Neutrophil (primary cell): ENCODE results near the gene EMILIN2.

Experiments used
- H3K27ac ChIP-seq: fragments of 200-600 bp; sonication (generic); 2 replicates; pipeline ENCODE4 v1.5.1; 2016; ENCODE audit warnings: mild to moderate bottlenecking, moderate library complexity
- H3K27me3 ChIP-seq: fragments of 200-600 bp; sonication (generic); 2 replicates; pipeline ENCODE4 v1.6.0; 2016; ENCODE audit warnings: mild to moderate bottlenecking
- H3K36me3 ChIP-seq: fragments of 200-600 bp; sonication (generic); 2 replicates; pipeline ENCODE4 v1.5.1; 2017
- H3K4me1 ChIP-seq, 2 experiments: fragments of 200-600 bp in 1 of 2; sonication (generic) in 1 of 2; 1 replicate in 1 of 2; 2 replicates in 1 of 2; pipeline versions ENCODE4 v1.5.1 to v1.6.1; 2013 to 2016; ENCODE audit warnings: low read depth in 1 of 2, low read length in 1 of 2, mild to moderate bottlenecking in 1 of 2, moderate library complexity in 1 of 2; ENCODE audit not compliant: control insufficient read depth in 1 of 2, insufficient read depth in 1 of 2
- H3K4me3 ChIP-seq, 2 experiments: fragments of 200-600 bp in 1 of 2; sonication (generic) in 1 of 2; 1 replicate in 1 of 2; 2 replicates in 1 of 2; pipeline ENCODE4 v1.5.1; 2013 to 2016; ENCODE audit warnings: low read depth in 1 of 2, low read length in 1 of 2, mild to moderate bottlenecking in 1 of 2, moderate library complexity in 1 of 2
- H3K9me3 ChIP-seq: fragments of 200-600 bp; sonication (generic); 2 replicates; pipeline ENCODE4 v1.5.1; 2016
- TF ChIP-seq, protein P1 (sequence below): fragments of 200-600 bp; sonication (generic); IDR thresholded peaks from 2 replicates; pipeline ENCODE4 v1.5.1; 2016; ENCODE audit warnings: antibody characterized with exemption

Gene EMILIN2

DNA sequence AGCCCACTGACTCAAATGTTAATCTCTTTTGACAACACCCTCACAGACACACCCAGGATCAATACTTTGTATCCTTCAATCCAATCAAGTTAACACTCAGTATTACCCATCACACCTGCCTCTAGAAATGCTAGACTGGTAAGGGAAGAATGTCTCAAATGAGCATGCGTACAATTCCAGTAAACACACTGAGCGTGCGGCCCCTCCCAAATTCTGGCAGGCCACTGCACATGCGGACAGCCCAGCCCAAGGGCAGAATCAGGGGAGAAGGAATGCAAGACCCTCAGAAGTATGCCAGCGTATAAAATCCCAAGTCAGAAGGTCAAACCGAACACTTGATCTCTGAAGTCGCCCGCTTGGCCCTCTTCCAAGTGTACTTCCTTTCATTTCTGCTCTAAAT lies 7.6 kb upstream of the EMILIN2 start:
- Histone ChIP-seq H3K4me1 (no peaks in the 10 kb centered on the region), H3K27me3 (peaks cover 23% of the 10 kb centered on the region), H3K36me3 (no peaks in the 10 kb centered on the region), H3K27ac (no peak overlapping the region), H3K9me3 (no peaks in the 10 kb centered on the region), H3K4me3 (no peak overlapping the region)
- TF ChIP-seq, protein P1, sequence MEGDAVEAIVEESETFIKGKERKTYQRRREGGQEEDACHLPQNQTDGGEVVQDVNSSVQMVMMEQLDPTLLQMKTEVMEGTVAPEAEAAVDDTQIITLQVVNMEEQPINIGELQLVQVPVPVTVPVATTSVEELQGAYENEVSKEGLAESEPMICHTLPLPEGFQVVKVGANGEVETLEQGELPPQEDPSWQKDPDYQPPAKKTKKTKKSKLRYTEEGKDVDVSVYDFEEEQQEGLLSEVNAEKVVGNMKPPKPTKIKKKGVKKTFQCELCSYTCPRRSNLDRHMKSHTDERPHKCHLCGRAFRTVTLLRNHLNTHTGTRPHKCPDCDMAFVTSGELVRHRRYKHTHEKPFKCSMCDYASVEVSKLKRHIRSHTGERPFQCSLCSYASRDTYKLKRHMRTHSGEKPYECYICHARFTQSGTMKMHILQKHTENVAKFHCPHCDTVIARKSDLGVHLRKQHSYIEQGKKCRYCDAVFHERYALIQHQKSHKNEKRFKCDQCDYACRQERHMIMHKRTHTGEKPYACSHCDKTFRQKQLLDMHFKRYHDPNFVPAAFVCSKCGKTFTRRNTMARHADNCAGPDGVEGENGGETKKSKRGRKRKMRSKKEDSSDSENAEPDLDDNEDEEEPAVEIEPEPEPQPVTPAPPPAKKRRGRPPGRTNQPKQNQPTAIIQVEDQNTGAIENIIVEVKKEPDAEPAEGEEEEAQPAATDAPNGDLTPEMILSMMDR = no peak

DNA sequence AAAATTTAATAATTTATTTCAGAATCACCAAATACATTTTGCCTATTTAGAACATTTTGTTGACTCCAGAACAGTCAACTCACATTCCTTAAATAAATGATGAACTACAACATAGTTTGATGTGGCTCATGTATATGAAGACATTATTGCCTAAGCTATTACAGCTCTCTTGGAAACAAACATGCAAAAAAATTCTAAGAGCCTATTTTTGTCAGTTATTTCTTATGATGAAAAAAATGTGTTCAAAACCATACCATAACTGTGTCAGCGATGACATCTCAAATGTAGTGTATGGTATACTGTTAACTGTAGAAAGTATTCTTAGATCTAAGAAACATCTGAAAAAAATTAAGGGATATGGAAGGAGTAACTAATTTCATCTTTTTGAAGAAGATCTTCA lies 6.3 kb upstream of the EMILIN2 start:
- TF ChIP-seq, protein P1 = no peak

DNA sequence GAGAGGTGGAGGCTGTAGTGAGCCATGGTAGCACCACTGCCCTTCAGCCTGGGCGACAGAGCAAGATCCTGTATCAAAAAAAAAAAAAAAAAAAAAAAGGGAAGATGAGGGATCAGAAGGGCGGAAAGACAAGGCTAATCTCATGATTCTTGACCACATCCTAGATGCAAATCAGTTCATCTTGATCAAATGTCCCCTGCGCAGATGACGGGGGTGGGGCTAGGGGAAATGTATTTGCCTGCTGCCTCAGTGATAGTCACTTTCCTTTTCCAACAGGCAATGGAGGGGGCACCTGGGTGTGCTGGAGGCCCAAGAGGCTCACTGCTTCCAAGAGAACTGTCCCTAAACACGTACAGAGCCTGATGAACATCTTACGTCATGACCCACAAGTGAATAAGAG lies 3.7 kb upstream of the EMILIN2 start:
- H3K4me1 ChIP-seq = peaks cover 19 to 28% of the 10 kb centered on the region in 2 experiments
- H3K36me3 ChIP-seq = no peaks in the 10 kb centered on the region
- H3K27ac ChIP-seq = no peak overlapping the region
- H3K4me3 ChIP-seq = no peak overlapping the region
- TF ChIP-seq, protein P1 = no peak
- peaks cover 62% of the 10 kb centered on the region for H3K27me3 ChIP-seq
- no peaks in the 10 kb centered on the region for H3K9me3 ChIP-seq

More for the DNA sequence above, 6.3 kb upstream of the EMILIN2 start:
- peaks cover 4 to 6% of the 10 kb centered on the region in 2 experiments for H3K4me1 ChIP-seq
- H3K27me3 ChIP-seq = peaks cover 36% of the 10 kb centered on the region
- no peaks in the 10 kb centered on the region for H3K36me3 ChIP-seq
- no peaks in the 10 kb centered on the region for H3K9me3 ChIP-seq
- H3K4me3 ChIP-seq = no peak overlapping the region
- no peak overlapping the region for H3K27ac ChIP-seq

DNA sequence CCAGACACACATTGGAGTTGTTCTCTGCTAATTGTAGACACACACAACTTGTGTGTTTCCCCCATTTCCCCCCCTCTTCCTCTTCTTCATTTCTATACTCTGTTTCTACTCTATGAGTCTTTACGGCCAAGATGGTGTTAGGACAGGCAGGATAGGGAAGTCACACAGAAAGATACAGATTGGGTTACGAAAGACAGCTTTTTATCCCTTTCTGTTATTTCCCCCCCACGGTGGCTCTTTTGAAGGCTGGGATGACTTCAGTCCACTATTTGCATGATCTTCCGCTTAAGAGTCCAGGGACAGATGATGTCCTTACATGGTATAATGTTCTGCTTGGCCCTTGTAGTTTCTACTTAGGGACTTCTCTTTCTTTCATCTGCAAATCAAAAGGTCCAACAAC lies 1.6 kb upstream of the EMILIN2 start:
- TF ChIP-seq, protein P1 = no peak
- Histone ChIP-seq H3K4me3 (no peak overlapping the region), H3K9me3 (no peaks in the 10 kb centered on the region), H3K27me3 (peaks cover 68% of the 10 kb centered on the region), H3K36me3 (no peaks in the 10 kb centered on the region), H3K27ac (no peak overlapping the region), H3K4me1 (peaks cover 30 to 38% of the 10 kb centered on the region in 2 experiments)

DNA sequence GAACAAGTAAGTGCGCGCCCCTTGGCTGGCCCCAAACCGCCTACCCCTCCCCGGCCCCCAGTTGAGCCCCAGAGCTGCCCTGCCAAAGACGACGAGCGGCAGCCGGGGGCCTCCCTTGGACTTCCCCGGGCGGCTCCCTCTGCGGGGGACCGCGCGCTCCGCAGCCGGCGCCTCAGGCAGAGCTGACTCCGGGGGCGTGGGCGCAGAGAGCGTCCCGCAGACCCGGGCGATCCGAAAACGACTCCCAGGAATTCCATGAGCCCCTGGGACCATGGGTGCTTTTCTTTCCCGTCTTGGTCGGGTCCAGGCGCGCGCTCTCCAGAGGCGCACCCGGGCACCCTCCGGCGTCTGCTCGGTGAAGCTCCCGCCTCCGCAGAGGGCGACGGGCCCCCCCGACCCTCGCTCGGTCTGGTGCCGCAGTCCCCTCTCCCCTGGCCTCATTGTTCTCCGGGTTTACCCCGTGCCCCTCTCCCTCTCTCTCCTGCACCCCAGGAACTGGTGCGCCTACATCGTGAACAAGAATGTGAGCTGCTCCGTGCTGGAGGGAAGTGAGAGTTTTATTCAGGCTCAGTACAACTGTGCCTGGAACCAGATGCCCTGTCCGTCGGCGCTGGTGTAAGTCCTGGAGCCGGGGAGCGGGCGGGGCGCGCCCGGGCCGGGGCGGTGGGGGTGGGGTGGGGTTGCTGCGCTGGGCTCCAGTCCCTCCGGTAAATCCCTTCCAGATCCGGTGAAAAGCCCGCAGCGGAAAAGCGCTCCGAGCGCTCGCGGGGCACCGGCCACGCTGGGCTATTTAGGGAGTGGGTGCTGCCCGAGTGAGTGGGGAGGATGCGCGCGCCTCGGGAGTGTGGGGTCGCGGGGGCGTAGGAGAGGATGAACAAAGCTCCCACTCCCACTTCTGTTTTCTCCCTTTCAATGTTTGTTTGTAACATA lies 776 bp downstream of the EMILIN2 start:
- peaks cover 59% of the 10 kb centered on the region for H3K27me3 ChIP-seq
- TF ChIP-seq, protein P1 = no peak
- H3K27ac ChIP-seq = peak overlapping the region; percentile 30
- H3K36me3 ChIP-seq = peaks cover under 1% of the 10 kb centered on the region
- no peaks in the 10 kb centered on the region for H3K9me3 ChIP-seq
- H3K4me3 ChIP-seq = peak overlapping the region; percentile 74 to 77
- peaks cover 30 to 38% of the 10 kb centered on the region in 2 experiments for H3K4me1 ChIP-seq
